Measurements from ENCODE around the gene HEXA. TPM values are rescaled to one million over a fixed set of nuclear protein-coding genes. Genes with fewer than 3 reads are reported as not detected.

The HEXA gene
- total and polyA plus RNA-seq, 2 of the 8 experiments (the other 6 are each of a cell fraction or from before 2014, with no cell fraction given) = 52.5 to 73.7 TPM

- TF ChIP-seq CHD7 (IDR thresholded peaks at IDR 0.05; ENCODE audit: insufficient replicate concordance, low read length) = no peak
- TF ChIP-seq SIN3A (conservative IDR thresholded peaks at IDR 0.05 in 1 of 2, IDR thresholded peaks at IDR 0.05 in 1 of 2; ENCODE audit: low read depth in 1 of 2, low read length in 2 of 2) = no peak
- TF ChIP-seq RXRA (IDR thresholded peaks at IDR 0.05; ENCODE audit: insufficient read depth, low read depth, low read length) = no peak
- TF ChIP-seq POU5F1 (IDR thresholded peaks at IDR 0.05; ENCODE audit: low read depth, low read length) = no peak
- no peak for TF ChIP-seq USF2 (IDR thresholded peaks at IDR 0.05; ENCODE audit: low read length)
- no peak for TF ChIP-seq TCF12 (IDR thresholded peaks at IDR 0.05; ENCODE audit: low read depth, low read length)
- TF ChIP-seq RAD21 (IDR thresholded peaks at IDR 0.05 in 1 of 2, conservative IDR thresholded peaks at IDR 0.05 in 1 of 2; ENCODE audit: low read depth in 2 of 2, low read length in 2 of 2) = no peak
- no peak for TF ChIP-seq JUN (IDR thresholded peaks at IDR 0.05; ENCODE audit: low read depth, low read length)
- TF ChIP-seq KDM1A (IDR thresholded peaks at IDR 0.05; ENCODE audit: borderline replicate concordance, low read length) = no peak
Observed at GRCh38 chr15:72420576-72420975, 44.8 kb upstream of the HEXA start (continued).
